SK-N-MC (cell line): Measurements from ENCODE around the gene ATL1.

ENCODE experiments used
- EZH2 ChIP-seq: fragments of 200-600 bp; sonication (generic); IDR thresholded peaks from one replicate; pipeline ENCODE4 v1.6.1; 2017; ENCODE audit warnings: antibody characterized with exemption
- FOXP2 ChIP-seq: optimal IDR thresholded peaks from 2 replicates; pipeline ENCODE3; 2011; ENCODE audit warnings: mild to moderate bottlenecking, moderate library complexity; ENCODE audit not compliant: insufficient read depth; ENCODE audit errors: extremely low read length, control extremely low read depth
- POLR2AphosphoS5 ChIP-seq: IDR thresholded peaks from 2 replicates; pipeline ENCODE4 v1.6.1; 2012; ENCODE audit warnings: mild to moderate bottlenecking, low read depth, low read length, borderline replicate concordance

DNA sequence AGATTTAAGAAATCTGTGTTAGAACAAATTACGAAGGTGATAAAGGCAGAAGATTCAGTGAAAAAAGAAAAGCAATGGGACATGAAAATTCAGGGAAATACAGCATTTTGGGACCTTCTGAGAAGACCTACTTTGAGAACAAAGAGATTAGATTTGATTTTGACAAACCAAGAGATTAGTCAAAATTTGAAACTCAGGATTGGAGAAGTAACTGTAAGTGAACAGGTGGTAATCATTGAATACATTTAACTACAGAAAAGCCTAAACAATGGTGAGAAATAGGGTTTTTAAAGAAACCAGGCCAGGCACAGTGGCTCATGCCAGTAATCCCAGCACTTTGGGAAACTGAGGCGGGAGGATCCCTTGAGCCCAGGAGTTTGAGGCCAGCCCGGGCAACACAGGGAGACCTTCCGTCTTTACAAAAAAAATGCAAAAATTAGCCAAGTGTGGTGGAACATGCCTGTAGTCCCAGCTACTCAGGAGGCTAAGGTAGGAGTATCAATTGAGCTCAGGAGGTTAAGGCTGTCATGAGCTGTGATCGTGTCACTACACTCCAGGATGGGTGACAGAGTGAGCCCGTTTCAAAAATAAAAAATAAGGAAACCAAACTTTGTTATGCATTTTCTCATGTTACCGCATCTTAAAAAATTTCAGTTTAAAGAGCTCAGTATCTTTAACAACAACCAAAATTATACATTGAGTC is 117.0 kb downstream of the ATL1 start:
- TF ChIP-seq POLR2AphosphoS5 (no peak), EZH2 (no peak), FOXP2 (no peak)
